H9 (cell line): ENCODE data around the gene CAVIN3. TPM values are rescaled to one million over a fixed set of nuclear protein-coding genes. Genes with fewer than 3 reads are reported as not detected.

ENCODE experiments used
- DNase-seq: peaks from one replicate; pipeline ENCODE4 v3.0.0-alpha.2; 2017
- H2AFZ ChIP-seq: one replicate; pipeline ENCODE4 v1.6.1; 2013; ENCODE audit warnings: mild to moderate bottlenecking, low read length, control low read depth, moderate library complexity
- H2AK5ac ChIP-seq: 2 replicates; pipeline ENCODE4 v1.6.1; 2013; ENCODE audit warnings: low read length, control low read depth, mixed read lengths; ENCODE audit not compliant: insufficient read length
- H2BK120ac ChIP-seq: one replicate; pipeline ENCODE4 v1.6.1; 2013; ENCODE audit warnings: low read depth, mild to moderate bottlenecking, low read length, control low read depth, inconsistent platforms; ENCODE audit not compliant: poor library complexity, severe bottlenecking
- H2BK12ac ChIP-seq: 2 replicates; pipeline ENCODE4 v1.6.1; 2013; ENCODE audit warnings: low read length, control low read depth, mixed read lengths, low read depth; ENCODE audit not compliant: insufficient read length
- H2BK15ac ChIP-seq: 2 replicates; pipeline ENCODE4 v1.6.1; 2013; ENCODE audit warnings: low read depth, low read length, control low read depth
- H2BK20ac ChIP-seq: one replicate; pipeline ENCODE4 v1.6.1; 2013; ENCODE audit warnings: low read depth, mild to moderate bottlenecking, low read length, control low read depth, inconsistent platforms; ENCODE audit not compliant: poor library complexity, severe bottlenecking
- H2BK5ac ChIP-seq: 2 replicates; pipeline ENCODE4 v1.6.1; 2013; ENCODE audit warnings: low read length, control low read depth, mixed read lengths; ENCODE audit not compliant: insufficient read length
- H3K14ac ChIP-seq: 2 replicates; pipeline ENCODE4 v1.6.1; 2013; ENCODE audit warnings: low read length, control low read depth; ENCODE audit not compliant: insufficient read depth
- H3K18ac ChIP-seq: 2 replicates; pipeline ENCODE4 v1.6.1; 2013; ENCODE audit warnings: low read depth, mild to moderate bottlenecking, mixed read lengths, low read length, control low read depth; ENCODE audit not compliant: insufficient read length
- H3K23ac ChIP-seq: 2 replicates; pipeline ENCODE4 v1.6.1; 2013; ENCODE audit warnings: low read length, control low read depth, mixed read lengths, low read depth; ENCODE audit not compliant: insufficient read length
- H3K23me2 ChIP-seq: 2 replicates; pipeline ENCODE4 v1.6.1; 2013; ENCODE audit warnings: low read depth, mild to moderate bottlenecking, mixed read lengths, low read length, control low read depth; ENCODE audit not compliant: insufficient read length, poor library complexity, severe bottlenecking
- H3K27ac ChIP-seq: 2 replicates; pipeline ENCODE4 v1.5.1; 2013; ENCODE audit warnings: low read length, control low read depth, mixed read lengths, low read depth; ENCODE audit not compliant: insufficient read length
- H3K27me3 ChIP-seq: 2 replicates; pipeline ENCODE4 v1.6.1; 2013; ENCODE audit warnings: low read length, control low read depth, inconsistent platforms; ENCODE audit not compliant: insufficient read depth
- H3K4ac ChIP-seq: 2 replicates; pipeline ENCODE4 v1.6.1; 2013; ENCODE audit warnings: low read depth, mild to moderate bottlenecking, control low read depth, inconsistent platforms, low read length, moderate library complexity
- H3K4me1 ChIP-seq: 2 replicates; pipeline ENCODE4 v1.6.1; 2013; ENCODE audit warnings: low read length, control low read depth, inconsistent platforms; ENCODE audit not compliant: insufficient read depth
- H3K4me2 ChIP-seq: 2 replicates; pipeline ENCODE4 v1.6.1; 2013; ENCODE audit warnings: low read length, control low read depth, mixed read lengths; ENCODE audit not compliant: insufficient read length, insufficient read depth
- H3K56ac ChIP-seq: 2 replicates; pipeline ENCODE4 v1.6.1; 2013; ENCODE audit warnings: low read depth, mild to moderate bottlenecking, mixed read lengths, low read length, control low read depth; ENCODE audit not compliant: insufficient read length
- H3K79me1 ChIP-seq: 2 replicates; pipeline ENCODE4 v1.6.1; 2013; ENCODE audit warnings: low read depth, mild to moderate bottlenecking, moderate library complexity, low read length, control low read depth, inconsistent platforms; ENCODE audit not compliant: insufficient read depth, poor library complexity, severe bottlenecking
- H3K79me2 ChIP-seq: 2 replicates; pipeline ENCODE4 v1.6.1; 2013; ENCODE audit warnings: low read length, control low read depth, inconsistent platforms; ENCODE audit not compliant: insufficient read depth
- H3K9ac ChIP-seq: 2 replicates; pipeline ENCODE4 v1.6.1; 2013; ENCODE audit warnings: low read length, control low read depth, mixed read lengths; ENCODE audit not compliant: insufficient read length; ENCODE audit errors: extremely low read depth
- H3K9me3 ChIP-seq: one replicate; pipeline ENCODE4 v1.6.1; 2013; ENCODE audit warnings: low read depth, low read length, inconsistent platforms; ENCODE audit not compliant: control insufficient read depth
- H3T11ph ChIP-seq: one replicate; pipeline ENCODE4 v1.6.1; 2013; ENCODE audit warnings: mild to moderate bottlenecking, low read length, control low read depth, inconsistent platforms
- H4K20me1 ChIP-seq: one replicate; pipeline ENCODE4 v1.6.1; 2013; ENCODE audit not compliant: control insufficient read depth, insufficient read length, insufficient read depth
- H4K5ac ChIP-seq: 2 replicates; pipeline ENCODE4 v1.6.1; 2013; ENCODE audit warnings: low read depth, mild to moderate bottlenecking, mixed read lengths, low read length, control low read depth; ENCODE audit not compliant: insufficient read length
- H4K8ac ChIP-seq: replicated peaks from 2 replicates; pipeline ENCODE4 v1.6.1; 2013; ENCODE audit warnings: low read length, control low read depth, mixed read lengths, low read depth; ENCODE audit not compliant: insufficient read length
- H4K91ac ChIP-seq: 2 replicates; pipeline ENCODE4 v1.6.1; 2013; ENCODE audit warnings: low read depth, mild to moderate bottlenecking, moderate library complexity, mixed read lengths, low read length, control low read depth; ENCODE audit not compliant: insufficient read length
- H3K27ac Mint-ChIP-seq, 3 experiments: 2 replicates in 2 of 3; 3 replicates in 1 of 3; pipeline ENCODE4 v1.8.0; 2020 to 2021; ENCODE audit warnings: mixed read lengths in 3 of 3, mild to moderate bottlenecking in 1 of 3, moderate library complexity in 1 of 3
- H3K27me3 Mint-ChIP-seq: 2 replicates; pipeline ENCODE4 v1.8.0; 2021; ENCODE audit warnings: low read depth, mild to moderate bottlenecking, moderate library complexity, mixed read lengths
- H3K36me3 Mint-ChIP-seq, 3 experiments: 2 replicates in 2 of 3; 3 replicates in 1 of 3; pipeline ENCODE4 v1.8.0; 2020 to 2021; ENCODE audit warnings: low read depth in 3 of 3, mixed read lengths in 3 of 3; ENCODE audit not compliant: insufficient read depth in 1 of 3
- H3K4me1 Mint-ChIP-seq, 2 experiments: 2 replicates each; pipeline ENCODE4 v1.8.0; 2020; ENCODE audit warnings: mixed read lengths in 2 of 2
- H3K4me3 Mint-ChIP-seq, 2 experiments: 2 replicates in 1 of 2; 3 replicates in 1 of 2; pipeline ENCODE4 v1.8.0; 2020 to 2021; ENCODE audit warnings: mild to moderate bottlenecking in 2 of 2, mixed read lengths in 2 of 2, moderate library complexity in 1 of 2
- H3K9me3 Mint-ChIP-seq, 2 experiments: 2 replicates in 1 of 2; 3 replicates in 1 of 2; pipeline ENCODE4 v1.8.0; 2020; ENCODE audit warnings: mild to moderate bottlenecking in 2 of 2, mixed read lengths in 2 of 2, moderate library complexity in 1 of 2
- WGBS: extraction: QIAGEN DNeasy Blood & Tissue Kit; methylation state at CpG from one replicate; pipeline ENCODE4 v1.1.7; 2013; ENCODE audit warnings: missing lambda C conversion rate, low lambda C conversion rate, mixed read lengths; ENCODE audit not compliant: insufficient read length; ENCODE audit errors: extremely low coverage; 5-methylcytosine and 5-hydroxymethylcytosine counted together
- total RNA-seq: library from RNA; stranded (reverse); gene quantifications from 2 replicates; pipeline ENCODE4 v1.2.1, GENCODE V29; 2021
- TF ChIP-seq, protein P1 (sequence below): fragments of 200-600 bp; sonication (generic); conservative IDR thresholded peaks from 3 replicates; pipeline ENCODE4 v1.8.0; 2021; ENCODE audit warnings: antibody characterized with exemption, mild to moderate bottlenecking

CAVIN3 gene
- total RNA-seq, 1 experiment from 2014 or later = 60.0 TPM

DNA sequence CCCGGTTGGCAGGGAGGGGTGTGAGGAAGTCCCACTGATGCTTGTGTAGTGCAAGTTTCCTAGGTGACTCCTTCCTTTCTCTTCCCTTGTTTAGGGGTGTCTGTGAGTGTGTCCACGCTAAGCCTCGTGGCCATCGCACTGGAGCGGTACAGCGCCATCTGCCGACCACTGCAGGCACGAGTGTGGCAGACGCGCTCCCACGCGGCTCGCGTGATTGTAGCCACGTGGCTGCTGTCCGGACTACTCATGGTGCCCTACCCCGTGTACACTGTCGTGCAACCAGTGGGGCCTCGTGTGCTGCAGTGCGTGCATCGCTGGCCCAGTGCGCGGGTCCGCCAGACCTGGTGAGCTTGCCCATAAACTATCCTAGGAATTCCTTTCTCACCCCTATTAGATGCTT, 50.3 kb downstream of the CAVIN3 start:
- H2BK15ac ChIP-seq = no peak overlapping the region
- no peak overlapping the region for H3K56ac ChIP-seq
- Mint-ChIP-seq H3K4me3 (no peak overlapping the region), H3K27me3 (peaks cover 39% of the 10 kb centered on the region), H3K4me1 (peaks cover 13 to 14% of the 10 kb centered on the region in 2 experiments), H3K9me3 (no peaks in the 10 kb centered on the region), H3K27ac (no peak overlapping the region), H3K36me3 (peaks cover 0 to 21% (median 4%) of the 10 kb centered on the region in 3 experiments; a peak in 4 of 7 replicates)
- no peaks in the 10 kb centered on the region for H4K20me1 ChIP-seq
- DNase-seq = peak; percentile 52
- H2BK12ac ChIP-seq = no peak overlapping the region
- no peaks in the 10 kb centered on the region for H3K23me2 ChIP-seq
- no peaks in the 10 kb centered on the region for H3K79me2 ChIP-seq
- H3K27ac ChIP-seq = no peak overlapping the region
- H3K79me1 ChIP-seq = no peaks in the 10 kb centered on the region
- TF ChIP-seq, protein P1, sequence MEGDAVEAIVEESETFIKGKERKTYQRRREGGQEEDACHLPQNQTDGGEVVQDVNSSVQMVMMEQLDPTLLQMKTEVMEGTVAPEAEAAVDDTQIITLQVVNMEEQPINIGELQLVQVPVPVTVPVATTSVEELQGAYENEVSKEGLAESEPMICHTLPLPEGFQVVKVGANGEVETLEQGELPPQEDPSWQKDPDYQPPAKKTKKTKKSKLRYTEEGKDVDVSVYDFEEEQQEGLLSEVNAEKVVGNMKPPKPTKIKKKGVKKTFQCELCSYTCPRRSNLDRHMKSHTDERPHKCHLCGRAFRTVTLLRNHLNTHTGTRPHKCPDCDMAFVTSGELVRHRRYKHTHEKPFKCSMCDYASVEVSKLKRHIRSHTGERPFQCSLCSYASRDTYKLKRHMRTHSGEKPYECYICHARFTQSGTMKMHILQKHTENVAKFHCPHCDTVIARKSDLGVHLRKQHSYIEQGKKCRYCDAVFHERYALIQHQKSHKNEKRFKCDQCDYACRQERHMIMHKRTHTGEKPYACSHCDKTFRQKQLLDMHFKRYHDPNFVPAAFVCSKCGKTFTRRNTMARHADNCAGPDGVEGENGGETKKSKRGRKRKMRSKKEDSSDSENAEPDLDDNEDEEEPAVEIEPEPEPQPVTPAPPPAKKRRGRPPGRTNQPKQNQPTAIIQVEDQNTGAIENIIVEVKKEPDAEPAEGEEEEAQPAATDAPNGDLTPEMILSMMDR = peak; percentile 64; the same call in 2 of the 3 replicates
- no peak overlapping the region for H3K18ac ChIP-seq
- H4K5ac ChIP-seq = no peak overlapping the region
- H4K91ac ChIP-seq = no peak overlapping the region
- no peaks in the 10 kb centered on the region for H3K4me1 ChIP-seq
- no peak overlapping the region for H2AK5ac ChIP-seq
- no peak overlapping the region for H3K4ac ChIP-seq
- H4K8ac ChIP-seq = no peak overlapping the region
- no peak overlapping the region for H3K14ac ChIP-seq
- H2BK5ac ChIP-seq = no peak overlapping the region
- H2BK120ac ChIP-seq = no peak overlapping the region
- WGBS = no CpG with 5 or more reads among the region's 24 CpGs
- no peak overlapping the region for H2BK20ac ChIP-seq
- H3K9me3 ChIP-seq = no peaks in the 10 kb centered on the region
- no peak overlapping the region for H3K9ac ChIP-seq
- H3T11ph ChIP-seq = no peak overlapping the region
- H3K23ac ChIP-seq = no peak overlapping the region
- H3K4me2 ChIP-seq = no peak overlapping the region
- no peaks in the 10 kb centered on the region for H3K27me3 ChIP-seq
- no peak overlapping the region for H2AFZ ChIP-seq

Other genes starting within 250 kb of the CAVIN3 start
- gene OR56B4, start 212.8 kb downstream of the CAVIN3 start, total RNA-seq = not detected in 2 replicates
- not detected in 2 replicates for gene OR52B2, start 150.2 kb downstream of the CAVIN3 start, total RNA-seq
- gene OR52W1, start 121.3 kb downstream of the CAVIN3 start, total RNA-seq = not detected in 2 replicates
- not detected in 2 replicates for gene C11orf42, start 114.9 kb downstream of the CAVIN3 start, total RNA-seq
- 27.4 and 28.5 TPM in 2 replicates for gene FHIP1B, start 85.9 kb downstream of the CAVIN3 start, total RNA-seq
- gene CNGA4, start 81.4 kb downstream of the CAVIN3 start, total RNA-seq = 0.11 and 0.20 TPM in 2 replicates
- gene CCKBR, start 60.7 kb downstream of the CAVIN3 start, total RNA-seq = 10.6 and 10.9 TPM in 2 replicates
- gene SMPD1, start 70.0 kb upstream of the CAVIN3 start, total RNA-seq = 4.5 and 5.3 TPM in 2 replicates
- 34.8 and 37.0 TPM in 2 replicates for gene APBB1, start 98.6 kb upstream of the CAVIN3 start, total RNA-seq
- gene HPX, start 120.5 kb upstream of the CAVIN3 start, total RNA-seq = 1.0 and 1.2 TPM in 2 replicates
- gene TRIM3, start 153.4 kb upstream of the CAVIN3 start, total RNA-seq = 12.3 and 14.4 TPM in 2 replicates
- gene ARFIP2, start 160.8 kb upstream of the CAVIN3 start, total RNA-seq = 50.4 and 55.1 TPM in 2 replicates
- 49.9 and 50.3 TPM in 2 replicates for gene TIMM10B, start 161.0 kb upstream of the CAVIN3 start, total RNA-seq
- 3.5 TPM in 2 replicates for gene DNHD1, start 176.8 kb upstream of the CAVIN3 start, total RNA-seq